GM19025 (cell line): Measurements from ENCODE around the gene OR9A2.

Experiments
- ATAC-seq: cut with Tn5 transposase; IDR thresholded peaks from one replicate; pipeline ENCODE4 v1.9.1; 2021; ENCODE audit warnings: mild to moderate bottlenecking, low read depth, moderate library complexity; ENCODE audit not compliant: unreplicated experiment

Gene OR9A2

DNA sequence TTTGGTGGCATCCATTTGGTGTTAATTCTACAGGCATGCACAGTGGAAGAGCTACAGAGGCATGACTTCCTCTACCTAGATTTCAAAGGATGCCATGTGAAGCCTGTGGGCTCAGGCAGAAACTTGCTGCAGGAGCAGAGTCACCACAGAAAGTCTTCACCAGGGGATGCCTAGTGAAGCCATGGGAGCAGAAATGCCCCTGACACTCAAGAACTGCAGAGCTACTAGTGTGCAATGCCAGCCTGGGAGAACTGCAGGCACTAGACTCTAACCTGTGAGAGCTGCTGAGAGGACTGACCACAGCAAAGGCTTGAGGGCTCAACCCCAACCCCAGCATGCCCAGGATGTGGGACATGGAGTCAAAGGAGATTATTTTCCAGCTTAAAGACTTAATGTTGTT, 3.9 kb downstream of the OR9A2 start:
- ATAC-seq: no peak

DNA sequence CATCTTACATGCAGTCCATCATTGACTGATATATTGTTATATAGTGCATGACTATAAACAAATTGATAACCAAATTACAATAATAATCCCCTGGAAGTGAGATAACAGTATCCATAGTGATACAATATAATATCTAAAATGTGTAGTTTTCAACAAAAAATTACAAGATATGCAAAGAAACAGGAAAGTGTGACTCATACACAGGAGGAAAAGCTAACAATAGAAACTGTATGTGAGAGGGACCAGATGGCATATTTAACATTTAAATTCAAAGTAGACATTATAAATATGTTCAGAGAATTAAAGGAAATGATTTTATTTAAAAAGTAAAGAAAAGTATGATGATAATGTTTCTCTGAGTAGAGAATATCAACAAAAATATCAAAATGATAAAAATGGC, 8.0 kb downstream of the OR9A2 start:
- ATAC-seq: no peak

DNA sequence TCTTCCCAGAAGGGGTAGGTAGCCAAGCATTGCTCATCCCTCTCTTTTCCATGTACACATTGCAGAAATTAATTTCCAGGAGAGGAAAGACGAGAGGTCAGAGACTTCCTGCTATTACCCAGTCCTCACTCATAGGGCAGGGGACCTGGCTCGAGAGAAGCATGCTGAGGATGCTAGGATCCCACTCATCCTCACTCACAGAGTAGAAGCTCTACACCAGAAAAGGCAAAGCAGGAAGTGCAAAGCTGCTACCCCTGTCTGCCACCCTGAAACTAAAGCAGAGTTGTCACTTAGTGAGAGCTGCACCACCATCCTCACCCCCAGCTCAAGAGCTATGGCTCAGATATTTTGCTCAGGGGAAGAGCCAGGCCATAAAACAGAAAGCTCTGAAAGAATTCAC, 9.9 kb downstream of the OR9A2 start:
- no peak for ATAC-seq

DNA sequence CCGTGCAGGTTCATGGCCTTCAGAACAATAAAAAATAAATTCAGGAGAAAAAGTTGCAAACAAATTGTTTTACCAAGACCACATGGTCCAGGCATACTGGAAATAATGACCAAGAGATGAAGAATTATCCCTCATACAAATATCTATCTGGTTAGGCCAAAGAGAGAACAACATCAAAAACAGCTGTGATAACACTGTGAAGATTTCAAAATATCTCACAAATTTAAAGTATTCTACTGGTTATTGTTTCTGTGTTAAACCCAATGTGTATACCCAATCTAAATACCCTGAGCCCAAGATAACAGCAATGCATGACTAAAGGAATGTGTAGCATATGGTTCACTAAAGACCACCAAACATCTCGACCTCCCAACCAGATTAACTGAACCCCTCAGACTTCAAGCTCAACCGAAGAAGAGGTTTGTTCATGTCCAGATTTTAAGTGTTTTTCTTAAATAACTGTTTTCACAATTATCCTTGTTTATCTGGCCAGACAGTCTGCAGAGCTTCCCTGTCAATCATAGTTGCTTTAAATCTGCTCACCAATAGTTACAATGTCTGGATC, 10.9 kb downstream of the OR9A2 start:
- ATAC-seq: no peak

DNA sequence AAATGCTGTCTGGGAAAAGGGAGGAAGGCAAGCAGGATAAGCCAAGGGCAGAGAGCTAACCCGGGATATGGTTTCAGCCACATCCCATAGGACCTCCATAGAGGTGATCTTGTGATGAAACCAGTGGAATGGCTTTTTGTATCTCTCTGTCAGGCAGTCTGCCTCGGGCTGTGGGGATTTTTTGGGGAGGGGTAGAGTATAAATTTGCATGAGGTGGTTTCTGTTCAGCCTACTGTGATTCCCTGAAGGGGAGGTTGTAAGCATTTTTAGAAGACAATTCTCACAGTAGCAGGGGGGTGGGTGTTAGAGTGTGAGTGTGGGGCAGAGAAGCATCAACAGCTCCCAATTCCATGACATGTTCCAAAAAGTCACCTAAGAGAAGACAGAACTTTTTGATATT, 11.8 kb downstream of the OR9A2 start:
- ATAC-seq: peak; percentile 86

DNA sequence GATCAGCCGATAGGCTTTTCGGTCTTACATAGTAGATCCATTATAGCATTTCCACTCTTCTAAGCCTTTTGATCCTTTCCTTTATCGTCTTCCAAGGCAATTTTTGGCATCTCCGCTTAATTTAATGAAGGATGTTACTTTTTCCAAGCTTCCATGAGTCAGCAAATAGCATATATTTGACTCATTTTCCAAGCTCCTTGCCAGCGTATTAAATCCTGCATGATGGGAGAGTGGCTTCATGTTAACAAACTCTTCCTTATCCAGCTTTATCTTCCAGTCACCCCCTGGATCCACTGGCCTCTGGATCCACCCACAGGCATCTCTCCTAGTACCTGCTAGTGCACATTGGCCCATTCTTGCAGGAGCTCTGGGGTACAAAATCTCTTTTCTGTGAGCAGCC, 13.0 kb downstream of the OR9A2 start:
- ATAC-seq: no peak

DNA sequence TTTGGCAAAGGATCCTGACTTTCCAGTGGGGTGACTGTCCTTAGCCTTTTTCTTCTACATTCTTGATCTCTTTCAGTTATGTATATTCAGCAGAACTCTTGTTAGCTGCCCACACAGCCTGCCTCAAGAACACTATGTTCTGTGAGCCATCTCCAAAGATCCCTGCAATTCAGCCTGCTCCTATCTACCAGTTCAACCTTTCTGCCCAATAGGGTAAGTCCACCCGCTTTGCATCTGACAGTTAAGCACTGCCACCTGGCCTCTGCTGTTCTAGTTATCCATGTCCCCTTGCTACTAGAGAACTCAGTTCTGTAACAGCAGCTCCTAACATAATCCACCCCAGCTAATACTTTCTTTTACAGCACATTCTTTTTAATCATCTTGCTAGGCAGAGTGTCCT, 13.5 kb downstream of the OR9A2 start:
- no peak for ATAC-seq

DNA sequence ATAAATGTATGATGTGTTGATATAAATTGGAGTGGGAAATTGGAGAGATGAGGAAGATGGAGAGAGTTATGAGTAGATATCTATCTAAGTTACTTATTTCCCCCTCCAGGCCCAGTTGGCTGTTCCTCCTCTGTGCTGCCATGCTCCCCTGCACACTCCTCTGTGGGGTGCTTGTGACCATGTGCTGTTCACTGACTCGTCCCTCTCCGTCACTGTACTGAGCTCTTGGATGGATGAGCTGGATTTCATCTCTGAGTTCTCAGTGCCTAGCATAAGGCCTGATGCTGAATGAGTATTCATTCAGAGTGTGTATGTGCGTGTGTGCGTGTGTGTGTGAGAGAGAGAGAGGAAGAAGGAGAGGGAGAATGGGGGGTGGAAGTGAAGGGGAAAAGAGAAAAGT, 14.5 kb downstream of the OR9A2 start:
- ATAC-seq: no peak

DNA sequence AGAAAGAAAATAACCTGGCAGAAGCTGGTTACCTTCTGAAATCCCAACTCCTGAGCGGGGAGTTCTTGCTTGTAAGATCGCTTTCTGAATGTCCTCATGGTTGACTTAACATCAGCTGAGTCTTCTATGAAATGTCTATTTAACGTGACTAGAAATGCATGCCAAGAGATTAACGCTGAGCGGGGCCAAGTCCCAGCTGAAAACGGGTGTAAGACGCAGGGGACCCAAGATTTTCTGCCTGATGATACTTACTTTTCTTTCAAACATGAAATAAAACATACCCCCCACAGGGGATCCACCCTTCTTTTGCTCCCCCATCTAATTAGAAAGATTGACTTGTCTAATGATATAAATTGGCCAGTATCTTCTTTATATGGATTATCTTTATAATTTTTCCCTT, 14.9 kb downstream of the OR9A2 start:
- no peak for ATAC-seq

DNA sequence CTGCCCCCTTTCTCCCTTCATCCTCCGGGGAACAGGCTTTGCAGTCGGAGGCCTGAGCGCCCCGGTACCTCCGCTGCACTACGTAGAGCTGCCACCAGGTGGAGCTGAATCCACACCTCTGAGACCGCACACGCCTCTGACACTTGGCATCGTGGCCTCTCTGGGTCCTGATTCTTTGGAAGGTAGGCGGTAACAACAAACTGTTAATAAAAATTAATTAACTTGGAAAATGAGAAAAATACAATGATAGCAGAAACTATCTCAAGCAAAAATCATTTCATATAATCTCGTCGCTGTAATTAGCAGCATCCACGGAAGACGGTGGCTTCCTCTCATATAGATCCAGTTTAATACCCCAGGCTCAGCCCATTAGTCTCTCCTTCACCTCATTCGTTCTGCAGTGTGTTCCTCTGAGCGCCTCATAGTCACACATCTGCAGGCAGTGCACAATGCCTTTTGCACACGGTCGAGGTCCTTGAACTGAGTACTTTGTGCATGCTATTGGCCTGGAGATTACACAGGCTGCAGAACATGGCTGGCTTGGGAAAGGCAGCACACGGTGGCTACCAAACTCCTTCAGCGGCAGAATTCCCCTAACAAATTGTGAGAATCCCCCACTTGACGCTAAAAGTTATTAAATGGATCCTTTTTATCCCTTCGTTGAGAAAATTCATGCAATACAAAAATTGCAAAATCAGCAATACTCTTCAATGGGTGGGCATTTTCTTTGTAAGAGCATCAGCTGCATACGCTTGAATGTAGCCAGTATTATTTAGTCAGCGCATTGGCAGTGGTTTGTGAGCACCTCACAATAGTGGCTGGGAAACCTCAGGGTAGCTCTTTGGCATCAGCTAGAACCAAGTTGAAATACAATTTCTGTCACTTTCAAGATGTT, 18.7 kb downstream of the OR9A2 start:
- ATAC-seq: peak; percentile 92

DNA sequence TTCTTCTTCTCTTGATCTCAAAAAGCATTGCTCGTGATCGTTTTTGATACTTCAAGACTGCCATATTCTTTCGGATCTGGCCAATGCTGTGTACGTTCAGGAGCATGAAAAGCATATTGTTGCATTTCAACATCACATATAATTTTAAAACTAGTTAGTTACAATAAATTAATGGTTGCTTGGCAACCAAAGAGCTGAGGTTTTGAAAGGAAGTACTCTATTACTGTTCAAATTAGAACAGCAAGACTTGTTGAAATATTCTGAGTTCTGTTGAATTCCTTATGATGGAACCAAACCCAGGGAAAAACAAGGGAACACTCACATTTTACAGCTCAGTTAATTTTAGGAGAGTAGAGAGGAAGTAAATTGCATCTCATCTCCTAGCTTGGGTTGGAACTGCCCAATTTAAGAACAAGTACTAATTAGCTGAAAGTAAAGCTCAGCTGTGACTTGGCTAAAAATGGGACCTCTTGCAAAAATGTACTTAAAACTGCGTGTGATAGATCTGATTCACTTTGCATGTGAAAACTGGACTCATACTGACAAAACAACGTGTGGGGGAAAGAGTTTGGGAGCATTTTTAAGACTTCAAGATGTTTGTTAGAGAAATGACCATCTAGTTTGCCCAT, 21.2 kb downstream of the OR9A2 start:
- ATAC-seq: no peak

DNA sequence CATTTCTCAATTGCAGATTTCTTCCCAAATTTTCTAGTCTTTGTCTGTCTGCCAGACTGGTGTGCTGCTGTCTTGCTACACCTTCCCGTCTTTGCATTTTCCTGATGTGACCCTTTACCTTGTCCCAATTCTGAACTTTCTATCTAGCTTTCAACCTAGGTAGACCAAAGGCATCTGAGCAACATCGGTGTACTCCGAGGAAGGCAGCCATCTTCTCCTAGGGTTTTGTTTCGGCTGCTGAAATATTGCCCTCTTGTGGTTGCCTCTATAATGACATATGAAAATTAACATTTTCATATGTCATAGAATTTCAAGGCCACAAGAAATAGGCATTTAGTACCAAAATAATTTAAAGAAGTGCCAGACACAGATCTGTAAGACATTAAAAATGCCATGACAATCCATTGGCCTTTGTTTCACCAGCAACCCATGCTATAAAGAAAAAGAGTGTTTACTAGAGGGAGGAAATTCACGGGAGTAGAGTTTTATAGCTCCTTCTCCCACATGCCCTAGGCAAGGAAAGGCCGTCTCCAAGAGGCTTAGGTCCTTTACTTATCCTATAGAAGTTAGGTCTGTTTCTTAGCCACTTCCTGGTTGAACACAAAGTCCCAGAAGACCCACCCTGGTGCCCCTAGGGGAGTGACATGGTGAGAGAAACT, 23.4 kb downstream of the OR9A2 start:
- ATAC-seq: peak; percentile 45

DNA sequence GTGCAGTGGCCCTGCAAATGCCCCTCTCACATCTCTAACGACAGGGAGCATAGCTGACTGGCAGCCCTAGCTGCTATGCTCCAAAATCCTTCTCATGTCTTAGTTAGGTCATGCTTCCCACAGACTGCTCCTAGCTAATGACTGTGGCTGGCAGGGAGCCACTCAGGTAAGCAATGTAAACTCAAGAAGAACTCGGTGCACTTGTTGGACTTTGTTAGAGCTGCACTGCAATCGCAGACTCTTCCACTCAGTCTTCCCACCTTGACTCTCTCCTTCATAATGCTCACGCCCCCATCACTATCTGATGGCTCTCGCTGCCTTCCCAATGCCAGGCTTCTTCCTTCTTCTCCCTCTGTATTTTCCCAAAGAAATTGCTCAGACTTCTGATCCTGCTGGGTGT, 24.0 kb downstream of the OR9A2 start:
- no peak for ATAC-seq

DNA sequence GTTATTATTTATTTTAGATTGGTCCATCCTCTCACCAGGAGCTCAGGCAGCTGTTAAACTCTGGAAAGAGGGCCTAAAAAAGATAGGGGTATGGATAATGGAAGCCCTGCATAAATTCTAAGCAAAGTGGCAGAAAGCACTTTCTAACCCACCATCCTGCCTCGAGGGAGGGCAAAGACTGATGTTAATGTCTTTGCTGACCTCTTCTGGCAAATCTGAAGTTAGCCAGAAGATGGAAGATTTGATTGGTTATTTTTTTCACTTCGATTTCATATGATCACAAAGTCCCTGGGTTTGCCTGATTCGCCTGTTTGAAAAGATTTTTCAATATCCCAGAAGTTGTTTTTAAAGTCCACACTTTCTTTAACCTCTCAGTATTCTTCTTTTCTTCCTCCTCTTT, 24.8 kb downstream of the OR9A2 start:
- no peak for ATAC-seq

DNA sequence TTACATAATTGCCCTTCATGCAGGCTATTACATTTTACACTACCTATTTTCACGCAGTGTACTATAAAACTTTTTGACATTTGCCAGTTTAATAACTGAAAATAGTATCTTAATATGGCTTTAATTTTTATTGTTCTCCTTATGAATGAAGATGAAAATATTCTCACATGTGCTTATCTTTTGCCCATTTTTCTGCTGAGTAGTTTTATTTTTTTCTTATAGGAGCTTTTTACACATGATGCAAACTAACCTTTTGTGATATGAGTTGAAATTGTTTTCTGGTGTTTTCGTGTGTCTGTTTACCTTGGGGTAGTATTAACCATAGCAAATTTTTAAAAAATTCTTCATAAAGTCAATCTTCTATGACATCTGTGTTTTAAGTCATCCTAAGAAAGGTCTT, 26.3 kb downstream of the OR9A2 start:
- ATAC-seq: no peak

DNA sequence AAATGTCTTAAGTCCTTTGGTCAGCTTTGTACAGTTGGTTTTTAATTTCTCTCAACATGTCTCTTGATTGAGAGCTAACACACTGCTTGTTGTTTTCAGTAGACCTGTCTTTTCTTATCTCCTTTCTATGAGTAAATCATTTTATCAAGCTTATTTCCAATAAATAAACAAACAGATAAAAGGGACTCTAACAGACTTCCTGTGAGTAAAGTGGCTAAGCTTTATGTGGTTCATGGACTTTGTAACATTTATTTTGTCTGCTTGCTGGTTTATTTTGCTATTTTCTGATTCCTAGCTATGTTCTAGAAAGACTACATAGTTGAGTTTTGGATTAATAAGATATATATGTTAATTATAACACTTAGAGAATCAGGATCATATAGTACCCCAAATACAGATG, 27.1 kb downstream of the OR9A2 start:
- no peak for ATAC-seq

DNA sequence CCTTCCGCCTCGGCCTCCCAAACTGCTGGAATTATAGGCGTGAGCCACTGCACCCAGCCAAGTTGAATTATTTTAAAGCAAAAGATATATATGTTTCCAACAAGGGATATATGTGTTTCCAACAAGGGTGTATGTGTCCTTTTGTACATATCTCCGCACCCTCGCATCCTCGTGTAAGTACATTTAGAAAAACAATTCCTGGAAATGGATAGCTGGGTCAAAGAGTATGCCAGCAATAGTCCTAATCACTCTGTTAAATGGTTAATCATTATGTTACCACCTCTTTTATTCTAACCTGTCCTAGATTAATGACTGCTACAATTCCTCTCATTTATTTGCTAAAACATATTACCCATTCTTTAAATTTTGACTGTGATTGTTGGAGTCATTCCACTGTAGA, 28.0 kb downstream of the OR9A2 start:
- ATAC-seq: no peak

DNA sequence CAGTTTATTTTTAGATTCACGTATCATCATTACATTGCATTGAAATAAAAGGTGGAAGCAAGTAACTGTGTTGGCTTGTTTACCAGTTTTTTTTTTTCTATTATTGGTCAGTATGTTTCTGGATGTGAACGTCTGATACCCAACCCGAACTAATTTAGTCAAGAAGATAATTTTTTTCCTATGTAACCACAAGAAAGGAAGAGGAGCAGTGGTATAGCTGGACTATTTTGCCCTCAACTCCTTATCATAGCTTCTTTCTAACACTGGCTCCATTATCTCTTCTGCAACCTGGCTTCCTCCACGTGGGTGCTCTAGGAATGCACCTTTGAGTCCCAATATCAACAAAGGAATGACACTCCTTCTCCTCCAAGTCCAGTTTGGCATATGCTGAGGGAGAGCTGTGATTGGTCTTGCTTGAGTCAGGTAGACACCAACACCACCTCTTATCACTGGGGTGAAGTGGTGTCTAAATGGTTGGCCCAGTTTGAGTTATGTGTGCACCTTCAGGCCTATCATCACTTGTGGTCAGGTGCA, 29.4 kb downstream of the OR9A2 start:
- ATAC-seq: no peak

DNA sequence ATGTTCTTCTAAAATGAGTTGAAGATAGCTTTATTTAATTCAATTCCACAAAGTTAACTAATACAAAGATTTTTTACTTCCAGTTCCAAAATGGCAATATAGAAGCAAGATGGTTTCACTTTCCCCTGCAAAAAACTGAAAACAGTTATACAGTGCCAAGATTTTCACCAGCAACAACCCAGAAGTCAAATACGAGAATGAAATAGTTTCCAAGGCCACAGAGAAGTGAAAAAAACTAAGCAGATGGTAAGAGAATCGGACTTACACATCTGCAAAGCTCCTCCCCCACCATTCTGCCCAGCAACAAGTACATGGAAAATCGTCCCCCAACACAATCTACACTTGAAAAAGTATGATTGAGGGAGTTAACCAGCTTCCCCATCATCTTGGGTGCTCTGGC, 34.5 kb downstream of the OR9A2 start:
- no peak for ATAC-seq

DNA sequence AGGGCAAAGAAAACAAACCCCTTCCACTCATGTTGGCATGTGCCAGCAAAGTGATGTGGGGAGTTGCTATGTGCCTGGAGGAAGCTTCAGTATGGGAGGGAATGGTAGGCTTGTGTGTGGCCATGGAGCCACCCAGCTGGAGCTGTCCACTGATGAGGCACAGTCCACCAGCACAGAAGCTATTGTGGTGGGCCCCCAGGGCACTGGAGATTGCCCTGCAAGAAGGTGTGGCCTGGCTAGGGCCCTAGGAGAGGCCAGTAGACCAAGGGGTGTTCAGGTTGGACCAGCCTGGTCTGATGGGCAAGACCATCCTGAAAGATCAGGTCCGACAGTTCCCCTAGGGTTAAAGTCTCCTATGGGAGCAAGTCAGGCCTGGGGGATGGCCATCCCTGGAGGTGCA, 42.6 kb downstream of the OR9A2 start:
- ATAC-seq: no peak

DNA sequence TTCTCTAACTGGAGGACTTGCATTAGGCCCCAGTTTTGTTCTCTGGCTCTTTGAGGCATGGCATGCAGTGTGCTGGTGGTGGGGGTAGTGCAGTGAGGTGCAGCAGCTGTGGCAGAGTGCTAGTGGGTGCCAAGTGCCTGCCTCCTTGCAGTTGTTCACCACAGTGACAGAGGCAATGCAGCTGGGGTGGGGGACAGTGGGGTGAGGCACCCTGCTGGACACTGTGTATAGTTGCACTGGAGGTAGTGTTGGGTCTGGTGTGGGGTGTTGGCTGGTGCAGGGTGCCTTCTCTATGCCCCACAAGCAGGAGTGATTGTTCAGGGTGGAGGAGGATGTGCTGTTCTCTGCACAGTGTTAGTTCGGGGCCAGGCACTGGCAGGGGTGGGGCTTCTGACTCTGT, 43.1 kb downstream of the OR9A2 start:
- ATAC-seq: no peak
